Fibroblast of lung (primary cell): Measurements from ENCODE around the gene DNM3.

Experiments
- EZH2 ChIP-seq: IDR thresholded peaks from 2 replicates; pipeline ENCODE4 v1.5.1; 2012; ENCODE audit warnings: low read length, control low read depth, mild to moderate bottlenecking; ENCODE audit errors: missing control alignments
- TF ChIP-seq, protein P1 (sequence below), 2 donors: IDR thresholded peaks in 1 of 2; conservative IDR thresholded peaks in 1 of 2; 1 replicate in 1 of 2; 2 replicates in 1 of 2; pipeline ENCODE4 v1.5.1; 2011 to 2012; ENCODE audit warnings: low read length in 2 of 2, control low read depth in 1 of 2, inconsistent platforms in 1 of 2, low read depth in 1 of 2, mild to moderate bottlenecking in 1 of 2

GRCh38 chr1:172255223-172255560 is 413.9 kb downstream of the DNM3 start:
- TF ChIP-seq, protein P1, sequence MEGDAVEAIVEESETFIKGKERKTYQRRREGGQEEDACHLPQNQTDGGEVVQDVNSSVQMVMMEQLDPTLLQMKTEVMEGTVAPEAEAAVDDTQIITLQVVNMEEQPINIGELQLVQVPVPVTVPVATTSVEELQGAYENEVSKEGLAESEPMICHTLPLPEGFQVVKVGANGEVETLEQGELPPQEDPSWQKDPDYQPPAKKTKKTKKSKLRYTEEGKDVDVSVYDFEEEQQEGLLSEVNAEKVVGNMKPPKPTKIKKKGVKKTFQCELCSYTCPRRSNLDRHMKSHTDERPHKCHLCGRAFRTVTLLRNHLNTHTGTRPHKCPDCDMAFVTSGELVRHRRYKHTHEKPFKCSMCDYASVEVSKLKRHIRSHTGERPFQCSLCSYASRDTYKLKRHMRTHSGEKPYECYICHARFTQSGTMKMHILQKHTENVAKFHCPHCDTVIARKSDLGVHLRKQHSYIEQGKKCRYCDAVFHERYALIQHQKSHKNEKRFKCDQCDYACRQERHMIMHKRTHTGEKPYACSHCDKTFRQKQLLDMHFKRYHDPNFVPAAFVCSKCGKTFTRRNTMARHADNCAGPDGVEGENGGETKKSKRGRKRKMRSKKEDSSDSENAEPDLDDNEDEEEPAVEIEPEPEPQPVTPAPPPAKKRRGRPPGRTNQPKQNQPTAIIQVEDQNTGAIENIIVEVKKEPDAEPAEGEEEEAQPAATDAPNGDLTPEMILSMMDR (conservative IDR thresholded peaks at IDR 0.05 in 1 of 2, IDR thresholded peaks at IDR 0.05 in 1 of 2; ENCODE audit: low read depth in 1 of 2, low read length in 2 of 2), result no peak
- TF ChIP-seq EZH2, result no peak
